ENCODE results near the gene NEUROD4.

The NEUROD4 gene

GRCh38 chr12:54998958-54999510 is 20.7 kb upstream of the NEUROD4 start:
- no peak for DNase-seq (ENCODE audit: low spot score)

DNA sequence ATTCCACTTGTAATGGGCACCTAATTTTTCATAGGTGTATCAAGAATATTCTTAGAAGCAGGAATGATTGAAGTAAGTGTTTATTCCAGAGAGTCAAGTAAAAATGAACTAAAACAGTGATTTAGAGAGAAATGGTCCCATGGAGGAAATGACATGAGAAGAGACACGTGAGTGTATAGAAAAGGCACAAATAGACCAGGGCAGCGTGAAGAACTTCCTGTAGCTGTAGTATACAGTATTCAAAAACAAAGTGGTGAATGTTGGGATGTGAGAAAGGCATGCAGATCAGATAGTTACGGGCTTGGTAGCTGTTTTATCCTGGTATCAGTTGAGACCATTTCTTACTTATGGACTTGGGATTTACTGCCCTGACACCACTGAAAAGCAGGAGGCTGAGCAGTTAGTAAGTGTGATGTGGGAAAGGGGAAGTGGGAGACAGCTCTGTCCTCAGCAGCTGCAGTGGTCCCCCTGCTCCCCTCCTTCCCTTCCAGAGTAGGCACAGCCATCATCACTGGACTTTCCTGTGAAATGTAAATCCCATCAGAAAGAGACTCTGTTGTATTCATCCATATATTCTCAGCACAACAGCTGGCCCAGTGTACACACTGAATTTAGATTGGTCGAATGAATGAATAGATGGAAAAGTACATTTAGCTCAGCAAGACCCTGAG is 18.4 kb upstream of the NEUROD4 start:
- DNase-seq (ENCODE audit: low spot score): no peak

DNA sequence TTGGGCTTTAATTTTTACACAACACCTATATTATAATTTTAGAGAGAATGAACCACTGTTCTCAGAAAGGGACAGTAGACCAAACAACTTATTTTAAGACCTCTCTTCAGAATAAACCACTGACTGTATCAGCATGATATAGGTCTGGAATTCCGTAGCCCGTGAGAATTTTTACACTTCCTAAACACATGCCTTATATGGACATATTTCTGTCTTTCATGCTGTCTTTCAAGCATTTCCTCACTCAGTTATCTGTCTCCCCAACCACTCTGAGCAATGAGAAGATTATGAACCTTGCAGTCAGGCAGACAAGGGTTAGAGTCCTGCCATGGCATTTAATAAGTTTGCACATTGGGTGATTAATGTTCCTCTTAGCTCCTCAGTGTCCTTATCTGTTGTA is 17.4 kb upstream of the NEUROD4 start:
- DNase-seq (ENCODE audit: low spot score): no peak

DNA sequence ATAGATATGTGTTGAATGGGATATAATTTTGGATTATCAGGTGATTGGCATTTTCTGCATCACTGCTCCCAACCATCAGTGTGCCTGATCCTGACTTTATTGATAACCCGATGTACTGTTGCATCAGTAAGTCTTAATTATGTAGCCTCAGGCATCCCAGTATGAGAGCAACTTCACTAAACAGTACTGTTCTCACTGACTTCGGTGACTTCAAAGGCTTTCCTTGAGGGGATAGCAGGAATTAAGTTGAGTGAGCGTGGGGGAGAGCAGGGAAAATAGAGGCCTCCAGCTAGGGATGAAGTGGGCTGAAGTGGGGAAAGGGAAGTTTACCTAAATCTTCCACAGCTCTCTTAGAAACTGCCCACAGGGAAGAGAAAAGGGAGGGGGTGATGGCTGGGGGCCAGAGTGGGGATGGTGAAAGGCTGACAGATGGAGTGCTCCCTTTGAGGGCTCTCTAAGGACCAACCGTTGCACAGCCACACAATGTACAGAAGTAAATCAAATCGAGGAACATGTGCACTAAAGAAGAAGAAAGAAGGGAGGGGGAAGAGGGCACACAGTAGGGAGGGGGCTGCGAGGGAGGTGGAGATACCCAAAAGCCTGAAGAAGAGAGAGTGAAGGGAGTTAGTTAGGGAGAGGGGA is 10.7 kb upstream of the NEUROD4 start:
- no peak for DNase-seq (ENCODE audit: low spot score)

GRCh38 chr12:55017416-55017925 is 2.3 kb upstream of the NEUROD4 start:
- no peak for DNase-seq (ENCODE audit: low spot score)

GRCh38 chr12:55024575-55024974 is 4.8 kb downstream of the NEUROD4 start:
- DNase-seq (ENCODE audit: low spot score): no peak

DNA sequence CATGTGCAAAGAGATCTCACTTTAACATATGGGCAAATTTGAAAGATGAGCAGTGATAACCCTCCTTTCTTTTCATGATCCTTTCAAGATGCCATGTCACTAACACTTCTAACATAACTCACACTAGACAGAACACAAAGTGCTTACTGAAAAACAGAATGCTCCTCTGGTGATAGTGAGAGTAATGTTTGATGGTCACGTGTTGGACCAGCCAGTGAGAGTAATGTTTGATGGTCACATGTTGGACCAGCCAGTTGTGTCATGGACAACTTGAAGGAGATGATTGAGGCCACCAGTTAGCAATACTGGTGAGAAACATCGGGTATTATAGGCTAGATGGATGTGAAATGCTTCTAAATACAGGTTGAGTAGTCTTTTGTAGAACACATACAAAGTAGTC is 5.7 kb downstream of the NEUROD4 start:
- no peak for DNase-seq (ENCODE audit: low spot score)

GRCh38 chr12:55034218-55034617 is 14.4 kb downstream of the NEUROD4 start:
- no peak for DNase-seq (ENCODE audit: low spot score)

GRCh38 chr12:55036326-55037115 is 16.7 kb downstream of the NEUROD4 start:
- DNase-seq (ENCODE audit: low spot score): no peak

- DNase-seq (ENCODE audit: low spot score): no peak
These were observed 17.7 kb downstream of the NEUROD4 start for GRCh38 chr12:55037351-55037987.

DNA sequence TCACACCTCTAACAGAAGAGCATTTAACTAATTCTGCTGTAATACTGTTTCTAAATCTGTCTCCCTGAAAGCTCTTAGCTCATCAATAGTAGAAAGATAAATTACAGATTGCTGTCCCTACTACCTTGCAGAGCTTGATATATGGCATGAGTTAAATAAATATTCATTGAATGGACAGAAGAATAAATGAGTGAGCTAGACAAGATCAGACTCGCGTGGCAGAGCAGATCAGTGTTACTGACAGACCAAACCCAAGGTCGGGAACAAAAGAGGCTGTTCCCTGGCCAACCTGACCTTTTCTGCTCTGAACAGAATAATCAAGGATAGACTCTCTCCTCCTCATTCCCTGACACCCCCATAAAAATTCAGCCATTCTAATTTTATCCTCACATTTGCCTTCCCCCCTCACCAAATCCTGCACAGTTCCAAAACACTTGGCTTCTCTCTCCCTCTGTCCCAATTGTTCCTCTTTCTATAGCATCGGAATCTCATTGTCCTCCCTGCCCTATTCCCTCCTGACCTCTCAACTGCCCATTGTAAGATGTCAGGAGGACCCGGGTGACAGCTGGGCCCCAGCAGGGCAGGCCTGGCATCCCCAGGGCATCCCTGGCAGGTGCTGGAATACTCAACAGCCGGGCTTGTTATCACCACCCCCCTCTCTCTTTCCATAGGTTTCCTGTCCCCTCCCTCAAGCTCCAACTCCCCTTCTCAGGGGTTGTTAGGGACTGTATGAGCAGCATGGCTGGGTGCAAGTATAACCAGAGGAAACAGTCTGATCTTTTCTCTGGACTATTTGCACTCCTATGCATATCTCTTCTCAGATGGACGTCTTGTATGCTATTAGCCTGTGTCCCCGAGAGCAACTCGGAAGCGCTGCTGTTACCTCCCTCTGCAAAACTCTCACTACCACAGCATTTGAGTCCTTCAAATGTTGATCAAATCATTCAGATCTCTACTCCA is 19.9 kb downstream of the NEUROD4 start:
- DNase-seq (ENCODE audit: low spot score): no peak

- DNase-seq (ENCODE audit: low spot score): no peak
These were observed 21.7 kb downstream of the NEUROD4 start for GRCh38 chr12:55041345-55042055.

DNA sequence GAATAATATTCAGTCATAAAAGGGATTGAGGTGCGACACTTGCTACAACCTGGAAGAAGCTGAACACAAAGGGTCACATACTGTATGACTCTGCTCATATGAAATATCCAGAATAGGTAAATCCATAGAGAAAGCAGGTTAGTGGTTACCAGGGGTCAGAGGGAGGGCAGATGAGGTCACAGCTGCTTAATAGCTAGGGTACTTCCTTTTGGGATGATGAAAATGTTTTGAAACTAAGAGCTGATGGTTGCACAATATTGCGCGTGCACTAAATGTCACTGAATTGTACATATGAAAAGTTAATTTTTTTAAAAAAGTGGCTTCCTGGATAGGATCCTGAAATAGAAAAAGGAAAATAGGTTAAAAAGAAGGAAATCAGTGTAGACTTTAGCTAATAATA is 23.8 kb downstream of the NEUROD4 start:
- DNase-seq (ENCODE audit: low spot score): no peak

GRCh38 chr12:55044135-55044534 is 24.4 kb downstream of the NEUROD4 start:
- DNase-seq (ENCODE audit: low spot score): no peak

- no peak for DNase-seq (ENCODE audit: low spot score)
These were observed 29.9 kb downstream of the NEUROD4 start for GRCh38 chr12:55049676-55050075.

DNA sequence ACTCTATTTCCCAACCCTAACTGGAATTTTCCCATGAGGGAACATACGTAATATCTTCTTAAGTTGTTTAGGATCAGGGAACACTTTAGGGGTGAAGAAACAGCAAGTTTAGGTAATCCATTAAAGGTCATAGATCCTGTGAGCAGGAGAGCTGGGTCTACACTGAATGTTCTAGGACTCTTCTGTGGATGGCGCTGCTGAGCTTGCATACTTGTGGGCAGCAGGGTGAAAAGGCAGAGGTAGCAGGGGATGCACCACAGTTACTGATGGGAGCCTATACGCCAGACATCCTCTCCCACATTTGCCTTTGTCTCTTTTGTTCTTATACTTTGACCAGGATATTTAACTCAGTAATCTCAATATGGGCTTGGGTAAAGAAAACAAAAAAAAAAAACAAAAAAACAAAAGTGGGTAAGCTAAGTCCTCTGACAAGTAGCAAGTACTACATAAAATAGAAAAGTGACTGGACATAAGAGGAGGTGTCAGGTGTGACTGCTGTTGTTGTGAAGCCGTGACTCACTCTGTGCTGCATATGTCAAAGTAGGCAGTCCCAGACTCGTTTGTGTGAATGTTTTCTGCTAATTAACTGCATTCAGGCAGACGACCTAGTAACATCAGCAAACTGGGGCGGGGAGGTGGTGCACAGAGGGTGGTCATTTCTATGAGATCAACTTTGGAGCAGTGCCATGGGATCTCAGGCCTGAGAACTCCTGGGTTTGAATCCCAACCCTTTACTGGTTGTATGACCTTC is 31.6 kb downstream of the NEUROD4 start:
- DNase-seq (ENCODE audit: low spot score): no peak

DNA sequence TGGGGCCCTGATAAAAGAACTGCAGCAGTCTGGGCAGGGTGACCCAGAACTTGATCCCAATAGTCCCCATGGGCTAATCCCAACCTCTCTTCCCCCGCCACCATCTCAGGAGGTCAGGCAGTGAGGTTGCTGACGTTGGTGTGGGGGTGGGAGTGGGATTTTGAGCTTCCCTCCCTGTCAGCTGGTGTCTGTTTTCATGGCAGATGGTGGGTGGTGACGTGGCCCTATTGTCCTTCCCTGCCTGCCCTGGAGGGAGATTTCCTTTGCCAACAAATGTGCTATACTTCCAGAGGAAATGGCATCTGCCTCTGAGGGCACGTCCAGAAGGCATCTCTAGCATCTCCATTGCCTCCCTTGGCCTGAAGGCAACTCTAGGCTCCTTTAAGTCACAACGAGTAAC is 37.7 kb downstream of the NEUROD4 start:
- DNase-seq (ENCODE audit: low spot score): no peak

GRCh38 chr12:55058082-55058481 is 38.3 kb downstream of the NEUROD4 start:
- DNase-seq (ENCODE audit: low spot score): no peak

DNA sequence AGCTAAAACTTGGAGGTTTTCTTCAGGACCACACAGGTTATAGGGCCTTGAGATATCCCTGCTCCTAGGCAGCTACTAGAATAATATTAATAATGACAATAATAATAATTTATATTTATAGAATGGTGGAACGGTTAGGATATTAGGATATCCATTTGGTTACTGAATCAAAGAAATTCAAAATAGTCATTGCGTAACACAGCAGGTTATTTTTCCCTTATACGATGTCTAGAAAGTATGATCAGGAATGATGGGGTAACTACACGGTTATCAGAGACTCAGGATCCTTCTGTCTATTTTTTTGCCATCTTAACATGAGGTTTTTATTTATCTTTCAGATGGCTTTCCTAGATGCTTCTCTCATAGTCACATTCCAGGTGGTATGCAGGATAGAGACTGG is 39.0 kb downstream of the NEUROD4 start:
- no peak for DNase-seq (ENCODE audit: low spot score)

DNA sequence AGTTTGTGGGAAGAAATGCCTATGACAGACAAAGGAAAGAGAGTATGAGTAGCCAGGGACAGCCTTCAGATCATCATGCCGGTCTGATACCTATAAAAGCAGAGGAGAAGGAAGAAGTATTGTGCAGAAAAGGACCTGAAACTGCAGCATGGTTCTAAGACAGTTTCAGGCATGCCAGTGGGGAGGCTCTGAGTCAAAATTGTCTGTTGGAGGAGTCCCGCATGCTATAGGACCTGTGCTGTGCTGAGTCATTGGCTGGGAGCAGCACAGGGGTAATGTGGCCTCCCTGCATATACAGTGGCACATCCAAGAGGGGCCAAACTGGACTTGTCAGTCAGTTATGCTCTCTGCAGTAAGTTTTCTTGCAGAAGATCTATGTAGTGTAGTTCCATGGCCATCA is 40.7 kb downstream of the NEUROD4 start:
- no peak for DNase-seq (ENCODE audit: low spot score)

Data from CD4-positive, alpha-beta T cell treated with Interleukin-15 for 4 hours (primary cell).